ENCODE data around the gene CHMP2A.
"Not testable (repeated sequence)": the region's sequence is repeated elsewhere in the genome, so short reads cannot be mapped to it uniquely, and the experiment has no call there.

CHMP2A gene

DNA sequence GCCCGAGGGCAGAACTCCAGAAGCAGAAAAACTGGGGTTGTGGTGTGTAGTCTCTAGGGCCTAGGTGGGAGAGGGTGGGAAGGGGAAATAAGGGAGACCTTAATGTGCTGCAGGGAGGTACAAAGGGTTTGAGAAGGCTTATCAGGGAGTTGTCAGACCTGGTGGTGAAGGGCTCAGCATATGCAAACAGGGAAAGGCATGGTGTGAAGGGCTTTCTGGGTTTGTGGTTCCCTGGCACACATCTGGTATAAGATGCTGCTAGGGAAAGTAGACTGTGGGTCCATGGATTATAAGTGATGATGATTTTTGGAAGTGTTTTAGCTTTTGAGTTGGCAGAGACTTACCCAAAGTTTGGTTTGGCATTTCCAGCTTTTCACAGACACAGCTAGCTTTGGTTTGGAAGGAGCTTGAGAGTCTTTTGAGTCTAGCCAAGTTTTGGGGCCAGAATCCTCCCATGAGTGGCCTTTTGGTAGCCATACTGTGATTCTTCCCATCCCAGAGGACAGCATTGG is 8.8 kb downstream of the CHMP2A start:
- TF ChIP-seq, protein P1, sequence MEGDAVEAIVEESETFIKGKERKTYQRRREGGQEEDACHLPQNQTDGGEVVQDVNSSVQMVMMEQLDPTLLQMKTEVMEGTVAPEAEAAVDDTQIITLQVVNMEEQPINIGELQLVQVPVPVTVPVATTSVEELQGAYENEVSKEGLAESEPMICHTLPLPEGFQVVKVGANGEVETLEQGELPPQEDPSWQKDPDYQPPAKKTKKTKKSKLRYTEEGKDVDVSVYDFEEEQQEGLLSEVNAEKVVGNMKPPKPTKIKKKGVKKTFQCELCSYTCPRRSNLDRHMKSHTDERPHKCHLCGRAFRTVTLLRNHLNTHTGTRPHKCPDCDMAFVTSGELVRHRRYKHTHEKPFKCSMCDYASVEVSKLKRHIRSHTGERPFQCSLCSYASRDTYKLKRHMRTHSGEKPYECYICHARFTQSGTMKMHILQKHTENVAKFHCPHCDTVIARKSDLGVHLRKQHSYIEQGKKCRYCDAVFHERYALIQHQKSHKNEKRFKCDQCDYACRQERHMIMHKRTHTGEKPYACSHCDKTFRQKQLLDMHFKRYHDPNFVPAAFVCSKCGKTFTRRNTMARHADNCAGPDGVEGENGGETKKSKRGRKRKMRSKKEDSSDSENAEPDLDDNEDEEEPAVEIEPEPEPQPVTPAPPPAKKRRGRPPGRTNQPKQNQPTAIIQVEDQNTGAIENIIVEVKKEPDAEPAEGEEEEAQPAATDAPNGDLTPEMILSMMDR (IDR thresholded peaks at IDR 0.05; ENCODE audit: insufficient read depth, low read length, poor library complexity, severe bottlenecking): no peak
- peak overlapping the region; percentile 77 for H3K4me3 ChIP-seq (replicated peaks; ENCODE audit: low read depth, low read length)
- DNase-seq (ENCODE audit: extremely low read depth, insufficient read length): no peak
- H3K36me3 ChIP-seq (ENCODE audit: control insufficient read depth, insufficient read depth, low read length): peaks cover 48% of the 10 kb centered on the region
- H3K27me3 ChIP-seq (replicated peaks; ENCODE audit: control insufficient read depth, insufficient read depth, low read length): no peaks in the 10 kb centered on the region

DNA sequence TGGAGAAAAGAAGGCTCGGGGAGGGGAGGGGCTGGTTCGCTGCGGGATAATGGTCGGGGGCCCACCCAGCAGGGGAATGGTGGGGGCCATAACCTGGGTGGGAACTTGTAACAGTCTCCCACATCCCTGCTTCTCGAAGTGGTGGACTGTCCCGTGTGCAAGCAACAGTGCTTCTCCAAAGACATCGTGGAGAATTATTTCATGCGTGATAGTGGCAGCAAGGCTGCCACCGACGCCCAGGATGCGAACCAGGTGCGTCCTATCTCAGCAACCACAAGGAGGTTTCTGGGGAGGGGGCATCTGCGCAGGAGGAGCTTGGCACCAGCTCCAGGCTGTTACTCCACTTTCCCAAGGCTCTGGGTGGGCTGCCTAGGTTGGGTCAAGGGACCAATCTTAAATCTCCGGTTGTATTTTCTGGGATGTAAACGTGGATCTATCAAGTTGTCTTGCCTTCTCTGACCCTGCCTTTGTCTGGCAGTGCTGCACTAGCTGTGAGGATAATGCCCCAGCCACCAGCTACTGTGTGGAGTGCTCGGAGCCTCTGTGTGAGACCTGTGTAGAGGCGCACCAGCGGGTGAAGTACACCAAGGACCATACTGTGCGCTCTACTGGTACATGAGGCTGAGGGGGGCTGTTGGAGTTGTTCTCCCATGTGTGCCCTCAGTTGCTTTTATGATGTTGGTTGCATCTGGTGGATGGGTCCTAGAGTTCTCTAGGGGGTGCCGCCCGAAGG is 9.5 kb downstream of the CHMP2A start:
- peaks cover 42% of the 10 kb centered on the region for H3K36me3 ChIP-seq (ENCODE audit: control insufficient read depth, insufficient read depth, low read length)
- H3K27me3 ChIP-seq (replicated peaks; ENCODE audit: control insufficient read depth, insufficient read depth, low read length): no peaks in the 10 kb centered on the region
- peak overlapping the region; percentile 77 for H3K4me3 ChIP-seq (replicated peaks; ENCODE audit: low read depth, low read length)
- no peak for DNase-seq (ENCODE audit: extremely low read depth, insufficient read length)
- TF ChIP-seq, protein P1 (IDR thresholded peaks at IDR 0.05; ENCODE audit: insufficient read depth, low read length, poor library complexity, severe bottlenecking): no peak

DNA sequence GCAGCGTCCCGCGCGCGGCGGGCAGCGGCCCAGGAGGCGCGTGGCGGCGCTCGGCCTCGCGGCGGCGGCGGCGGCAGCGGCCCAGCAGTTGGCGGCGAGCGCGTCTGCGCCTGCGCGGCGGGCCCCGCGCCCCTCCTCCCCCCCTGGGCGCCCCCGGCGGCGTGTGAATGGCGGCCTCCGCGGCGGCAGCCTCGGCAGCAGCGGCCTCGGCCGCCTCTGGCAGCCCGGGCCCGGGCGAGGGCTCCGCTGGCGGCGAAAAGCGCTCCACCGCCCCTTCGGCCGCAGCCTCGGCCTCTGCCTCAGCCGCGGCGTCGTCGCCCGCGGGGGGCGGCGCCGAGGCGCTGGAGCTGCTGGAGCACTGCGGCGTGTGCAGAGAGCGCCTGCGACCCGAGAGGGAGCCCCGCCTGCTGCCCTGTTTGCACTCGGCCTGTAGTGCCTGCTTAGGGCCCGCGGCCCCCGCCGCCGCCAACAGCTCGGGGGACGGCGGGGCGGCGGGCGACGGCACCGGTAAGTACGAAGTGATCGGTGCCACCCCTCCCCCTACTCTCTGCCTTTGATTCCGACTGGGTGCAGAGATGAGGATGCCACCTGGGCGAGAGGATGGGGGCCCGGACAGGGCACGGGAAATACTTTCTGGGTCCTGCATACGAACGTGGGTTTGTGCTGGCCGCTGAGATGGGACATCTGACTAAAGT is 10.2 kb downstream of the CHMP2A start:
- peaks cover 37% of the 10 kb centered on the region for H3K36me3 ChIP-seq (ENCODE audit: control insufficient read depth, insufficient read depth, low read length)
- no peak for DNase-seq (ENCODE audit: extremely low read depth, insufficient read length)
- peak overlapping the region; percentile 77 for H3K4me3 ChIP-seq (replicated peaks; ENCODE audit: low read depth, low read length)
- H3K27me3 ChIP-seq (replicated peaks; ENCODE audit: control insufficient read depth, insufficient read depth, low read length): no peaks in the 10 kb centered on the region
- TF ChIP-seq, protein P1 (IDR thresholded peaks at IDR 0.05; ENCODE audit: insufficient read depth, low read length, poor library complexity, severe bottlenecking): no peak

DNA sequence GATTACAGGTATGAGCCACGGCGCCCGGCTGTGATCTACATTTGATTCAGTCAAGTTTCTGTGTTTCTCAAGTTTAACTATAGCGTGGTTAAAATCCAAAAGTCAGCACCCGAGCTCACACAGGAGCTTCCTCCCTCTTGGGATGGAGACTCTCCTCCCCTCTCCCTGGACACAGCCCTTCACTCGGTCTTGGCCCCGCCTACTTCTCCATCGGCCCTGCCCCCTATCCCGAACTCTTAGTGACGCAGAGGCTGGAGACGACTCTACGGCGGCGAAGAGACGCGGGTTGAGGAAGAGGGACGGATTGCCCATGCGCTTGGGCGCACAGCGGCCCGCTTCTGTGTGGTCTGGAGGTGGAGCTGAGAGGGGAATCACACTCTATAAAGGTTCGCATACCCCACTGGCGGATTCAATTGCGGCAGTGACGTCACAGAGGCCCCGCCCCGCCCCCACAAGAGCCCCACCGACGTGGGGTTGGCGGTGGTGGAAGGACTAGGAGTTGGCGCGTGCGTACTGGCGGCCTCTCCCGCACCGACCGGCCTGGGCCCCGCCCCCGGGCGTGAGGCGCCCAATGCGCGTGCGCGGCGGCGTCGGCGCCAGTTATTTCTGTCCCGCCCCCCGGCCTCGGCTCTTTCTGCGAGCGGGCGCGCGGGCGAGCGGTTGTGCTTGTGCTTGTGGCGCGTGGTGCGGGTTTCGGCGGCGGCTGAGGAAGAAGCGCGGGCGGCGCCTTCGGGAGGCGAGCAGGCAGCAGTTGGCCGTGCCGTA is 10.9 kb downstream of the CHMP2A start, which contains the start of gene TRIM28:
TRIM28 (plus strand) TSS at position 239 of the 765 bp plus-strand sequence. CDS start 694 bp downstream, outside the sequence.
- H3K27me3 ChIP-seq (replicated peaks; ENCODE audit: control insufficient read depth, insufficient read depth, low read length): no peaks in the 10 kb centered on the region
- DNase-seq (ENCODE audit: extremely low read depth, insufficient read length): peak; percentile 97
- peak within 1 kb of the TSS; percentile 77 for H3K4me3 ChIP-seq (replicated peaks; ENCODE audit: low read depth, low read length)
- TF ChIP-seq, protein P1 (IDR thresholded peaks at IDR 0.05; ENCODE audit: insufficient read depth, low read length, poor library complexity, severe bottlenecking): no peak
- H3K36me3 ChIP-seq (ENCODE audit: control insufficient read depth, insufficient read depth, low read length): peaks cover 29% of the 10 kb centered on the region

DNA sequence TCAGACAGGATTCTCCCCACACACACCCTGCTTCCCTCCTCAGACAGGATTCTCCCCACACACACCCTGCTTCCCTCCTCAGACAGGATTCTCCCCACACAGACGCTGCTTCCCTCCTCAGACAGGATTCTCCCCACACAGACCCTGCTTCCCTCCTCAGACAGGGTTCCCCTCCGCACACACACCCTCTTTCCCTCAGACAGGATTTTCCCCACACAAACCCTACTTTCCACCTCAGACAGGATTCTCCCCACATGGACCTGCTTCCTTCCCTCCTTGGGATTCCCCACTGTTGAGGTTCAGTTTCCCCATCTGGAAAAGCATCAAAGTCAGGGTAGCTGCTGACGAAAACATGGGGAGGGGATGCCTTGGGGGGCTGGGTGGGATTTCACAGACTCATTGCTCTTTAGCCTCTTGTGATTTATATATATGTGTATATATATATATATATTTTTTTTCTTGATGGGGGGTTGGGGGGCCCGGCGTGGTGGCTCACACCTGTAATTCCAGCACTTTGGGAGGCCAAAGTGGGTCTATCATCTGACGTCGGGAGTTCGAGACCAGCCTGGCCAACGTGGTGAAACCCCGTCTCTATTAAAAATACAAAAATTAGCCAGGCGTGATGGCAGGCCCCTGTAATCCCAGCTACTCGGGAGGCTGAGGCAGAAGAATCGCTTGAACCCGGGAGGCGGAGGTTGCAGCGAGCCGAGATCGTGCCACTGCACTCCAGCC is 12.1 kb downstream of the CHMP2A start:
- peaks cover 17% of the 10 kb centered on the region for H3K36me3 ChIP-seq (ENCODE audit: control insufficient read depth, insufficient read depth, low read length)
- not testable (repeated sequence) for H3K4me3 ChIP-seq (replicated peaks; ENCODE audit: low read depth, low read length); DNase-seq (ENCODE audit: extremely low read depth, insufficient read length); H3K27me3 ChIP-seq (replicated peaks; ENCODE audit: control insufficient read depth, insufficient read depth, low read length)

DNA sequence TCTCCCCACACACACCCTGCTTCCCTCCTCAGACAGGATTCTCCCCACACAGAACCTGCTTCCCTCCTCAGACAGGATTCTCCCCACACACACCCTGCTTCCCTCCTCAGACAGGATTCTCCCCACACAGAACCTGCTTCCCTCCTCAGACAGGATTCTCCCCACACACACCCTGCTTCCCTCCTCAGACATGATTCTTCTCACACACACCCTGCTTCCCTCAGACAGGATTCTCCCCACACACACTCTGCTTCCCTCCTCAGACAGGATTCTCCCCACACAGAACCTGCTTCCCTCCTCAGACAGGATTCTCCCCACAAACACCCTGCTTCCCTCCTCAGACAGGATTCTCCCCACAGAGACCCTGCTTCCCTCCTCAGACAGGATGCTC is 15.7 kb downstream of the CHMP2A start:
- H3K4me3 ChIP-seq (replicated peaks; ENCODE audit: low read depth, low read length); H3K36me3 ChIP-seq (ENCODE audit: control insufficient read depth, insufficient read depth, low read length); DNase-seq (ENCODE audit: extremely low read depth, insufficient read length); H3K27me3 ChIP-seq (replicated peaks; ENCODE audit: control insufficient read depth, insufficient read depth, low read length): not testable (repeated sequence)
